Measurements from ENCODE around the gene TXNDC16.
"Not testable (repeated sequence)": the region's sequence is repeated elsewhere in the genome, so short reads cannot be mapped to it uniquely, and the experiment has no call there.

TXNDC16 gene, protein sequence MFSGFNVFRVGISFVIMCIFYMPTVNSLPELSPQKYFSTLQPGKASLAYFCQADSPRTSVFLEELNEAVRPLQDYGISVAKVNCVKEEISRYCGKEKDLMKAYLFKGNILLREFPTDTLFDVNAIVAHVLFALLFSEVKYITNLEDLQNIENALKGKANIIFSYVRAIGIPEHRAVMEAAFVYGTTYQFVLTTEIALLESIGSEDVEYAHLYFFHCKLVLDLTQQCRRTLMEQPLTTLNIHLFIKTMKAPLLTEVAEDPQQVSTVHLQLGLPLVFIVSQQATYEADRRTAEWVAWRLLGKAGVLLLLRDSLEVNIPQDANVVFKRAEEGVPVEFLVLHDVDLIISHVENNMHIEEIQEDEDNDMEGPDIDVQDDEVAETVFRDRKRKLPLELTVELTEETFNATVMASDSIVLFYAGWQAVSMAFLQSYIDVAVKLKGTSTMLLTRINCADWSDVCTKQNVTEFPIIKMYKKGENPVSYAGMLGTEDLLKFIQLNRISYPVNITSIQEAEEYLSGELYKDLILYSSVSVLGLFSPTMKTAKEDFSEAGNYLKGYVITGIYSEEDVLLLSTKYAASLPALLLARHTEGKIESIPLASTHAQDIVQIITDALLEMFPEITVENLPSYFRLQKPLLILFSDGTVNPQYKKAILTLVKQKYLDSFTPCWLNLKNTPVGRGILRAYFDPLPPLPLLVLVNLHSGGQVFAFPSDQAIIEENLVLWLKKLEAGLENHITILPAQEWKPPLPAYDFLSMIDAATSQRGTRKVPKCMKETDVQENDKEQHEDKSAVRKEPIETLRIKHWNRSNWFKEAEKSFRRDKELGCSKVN

DNA sequence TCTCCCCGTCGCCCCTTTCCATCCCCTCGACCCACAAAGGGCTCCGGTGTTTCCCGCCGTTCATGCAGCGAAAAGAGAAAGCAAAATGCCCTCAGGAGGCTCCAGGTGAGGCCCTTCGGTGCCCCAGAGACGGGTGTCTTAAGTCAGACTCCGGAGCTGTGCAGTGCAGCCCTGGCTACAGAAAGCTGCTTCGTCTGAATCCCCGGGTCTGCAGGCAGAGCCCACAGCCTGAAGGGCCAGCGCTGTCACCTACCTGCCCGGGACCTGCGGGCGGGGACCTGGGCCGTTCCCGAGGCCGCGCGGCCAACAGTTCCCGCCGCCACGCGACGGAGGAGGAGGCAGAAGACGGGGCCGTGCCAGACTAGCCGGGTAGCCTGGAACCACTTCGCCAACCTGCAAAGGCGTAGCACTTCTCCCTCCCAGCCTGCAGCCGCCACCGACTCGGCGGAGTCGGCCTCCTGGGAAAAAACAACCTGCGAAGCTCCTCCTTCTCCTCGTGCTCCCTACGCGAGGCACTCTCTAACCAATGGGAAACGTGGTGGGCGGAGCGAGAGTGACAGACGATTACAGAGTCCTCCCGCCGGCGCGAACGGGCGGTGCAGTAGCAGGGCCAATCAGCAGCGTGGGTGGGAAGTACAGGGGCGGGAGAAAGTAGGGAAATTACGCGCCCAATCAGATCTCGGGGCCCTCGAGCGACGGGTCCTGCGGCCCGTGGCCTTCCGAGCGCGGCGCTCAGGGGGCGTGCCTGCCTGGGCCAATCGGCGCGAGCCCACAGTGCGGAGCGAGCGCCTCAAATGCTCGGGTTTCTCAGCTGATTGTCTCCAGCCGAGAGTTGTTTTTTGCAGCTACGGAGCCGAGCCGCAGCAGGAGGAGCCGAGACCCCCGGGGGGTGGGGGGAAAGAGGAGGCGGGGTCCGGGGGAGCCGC is at the start of gene TXNDC16, which contains the start of gene GPR137C:
TSS of gene TXNDC16 (minus strand) at position 443 of the 926 bp plus-strand sequence. CDS start 8,948 bp downstream, outside the sequence.
TSS of gene GPR137C (plus strand) at position 774 of the 926 bp plus-strand sequence. CDS start 312 bp downstream, outside the sequence.
- DNase-seq, result peak; percentile 99

DNA sequence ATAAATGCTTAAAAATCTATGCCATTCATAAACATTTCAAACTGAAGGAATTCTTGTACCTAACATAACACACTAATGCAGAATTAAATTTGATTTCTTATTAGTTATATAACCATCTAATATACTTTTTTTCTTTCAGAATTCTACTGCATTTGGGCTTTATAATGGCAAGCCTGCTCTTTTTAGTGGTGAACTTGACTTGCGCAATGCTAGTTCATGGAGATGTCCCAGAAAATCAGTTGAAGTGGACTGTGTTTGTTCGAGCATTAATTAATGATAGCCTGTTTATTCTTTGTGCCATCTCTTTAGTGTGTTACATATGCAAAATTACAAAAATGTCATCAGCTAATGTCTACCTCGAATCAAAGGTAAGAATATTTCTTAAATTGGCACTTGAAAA is 47.7 kb upstream of the TXNDC16 start:
- DNase-seq, result no peak

DNA sequence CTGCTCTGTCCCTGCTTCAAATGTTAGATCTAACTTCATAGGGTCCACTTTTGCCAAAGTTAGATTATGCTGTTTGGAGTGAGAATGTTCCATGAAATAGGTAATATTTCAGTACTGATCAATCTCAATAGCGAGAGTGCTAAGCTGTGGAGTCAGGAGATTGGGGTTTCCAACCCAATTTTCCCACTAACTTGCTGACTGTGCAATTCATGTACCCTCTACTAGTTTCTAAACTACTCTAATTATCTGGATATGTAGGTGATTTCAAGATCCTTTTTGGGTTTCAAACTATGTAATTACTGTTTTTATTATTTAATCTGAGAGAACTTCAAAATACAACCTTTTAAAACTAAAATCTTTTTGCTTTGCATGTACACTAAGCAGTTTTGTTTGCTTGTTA is 46.3 kb upstream of the TXNDC16 start:
- DNase-seq, result no peak

DNA sequence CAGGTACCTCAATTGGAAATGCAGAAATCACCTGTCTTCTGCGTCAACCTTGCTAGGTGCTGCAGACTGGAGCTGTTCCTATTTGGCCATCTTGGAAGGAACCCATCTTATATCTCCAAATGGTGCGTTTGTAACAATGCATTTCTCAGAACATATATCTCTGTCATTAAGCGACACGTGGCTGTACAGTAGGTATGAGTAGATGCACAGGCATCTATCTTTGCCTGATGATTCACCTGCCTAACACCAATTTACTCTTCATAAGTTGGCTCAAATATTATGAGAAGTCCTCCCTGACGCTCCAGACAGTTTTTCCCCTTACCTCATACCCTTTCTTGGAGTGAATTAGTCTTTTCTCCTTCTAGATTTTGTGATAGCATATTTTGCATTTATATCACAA is 44.6 kb upstream of the TXNDC16 start:
- DNase-seq, result no peak

DNA sequence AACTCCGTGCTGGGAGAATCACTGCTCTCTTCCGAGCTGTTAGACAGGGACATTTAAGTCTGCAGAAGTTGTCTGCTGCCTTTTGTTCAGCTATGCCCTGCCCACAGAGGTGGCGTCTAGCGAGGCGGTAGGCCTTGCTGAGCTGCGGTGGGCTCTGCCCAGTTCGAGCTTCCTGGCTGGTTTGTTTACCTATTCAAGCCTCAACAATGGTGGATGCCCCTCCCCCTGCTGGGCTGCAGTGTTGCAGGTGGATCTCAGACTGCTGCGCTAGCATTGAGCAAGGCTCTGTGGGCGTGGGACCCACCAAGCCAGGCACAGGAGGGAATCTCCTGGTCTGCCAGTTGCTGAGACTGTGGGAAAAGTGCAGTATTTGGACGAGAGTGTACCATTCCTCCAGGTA is 44.0 kb upstream of the TXNDC16 start:
- no peak for DNase-seq

DNA sequence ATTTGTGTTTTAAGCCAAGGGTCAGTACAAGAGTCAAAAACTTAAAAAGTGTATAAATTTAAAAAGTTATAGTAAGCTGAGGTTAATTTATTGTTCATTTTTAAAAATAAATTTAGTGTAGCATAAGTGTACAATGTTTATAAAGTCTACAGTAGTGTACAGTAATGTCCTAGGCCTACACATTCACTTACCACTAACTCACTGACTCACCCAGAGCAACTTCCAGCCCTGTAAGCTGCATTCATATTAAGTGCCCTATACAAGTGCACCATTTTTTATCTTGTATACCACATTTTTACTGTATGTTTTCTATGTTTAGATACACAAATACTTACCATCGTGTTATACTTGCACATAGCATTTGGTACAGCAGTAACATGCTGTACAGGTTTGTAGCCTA is 38.0 kb upstream of the TXNDC16 start:
- DNase-seq, result no peak

DNA sequence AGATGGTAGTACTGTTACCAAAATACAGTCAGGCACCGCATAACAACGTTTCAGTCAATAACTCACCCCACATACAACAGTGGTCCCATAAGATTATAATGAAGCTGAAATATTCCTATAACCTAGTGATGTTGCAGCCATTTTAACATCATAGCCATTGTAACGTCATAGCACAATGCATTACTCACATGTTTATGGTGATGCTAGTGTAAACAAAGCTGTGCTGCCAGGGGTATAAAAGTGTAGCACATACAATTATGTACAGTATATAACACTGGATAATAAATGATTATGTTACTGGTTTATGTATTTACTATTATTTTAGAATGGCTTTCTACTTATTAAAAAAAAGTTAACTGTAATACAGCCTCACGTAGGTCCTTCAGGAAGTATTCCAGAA is 37.3 kb upstream of the TXNDC16 start:
- DNase-seq, result no peak

DNA sequence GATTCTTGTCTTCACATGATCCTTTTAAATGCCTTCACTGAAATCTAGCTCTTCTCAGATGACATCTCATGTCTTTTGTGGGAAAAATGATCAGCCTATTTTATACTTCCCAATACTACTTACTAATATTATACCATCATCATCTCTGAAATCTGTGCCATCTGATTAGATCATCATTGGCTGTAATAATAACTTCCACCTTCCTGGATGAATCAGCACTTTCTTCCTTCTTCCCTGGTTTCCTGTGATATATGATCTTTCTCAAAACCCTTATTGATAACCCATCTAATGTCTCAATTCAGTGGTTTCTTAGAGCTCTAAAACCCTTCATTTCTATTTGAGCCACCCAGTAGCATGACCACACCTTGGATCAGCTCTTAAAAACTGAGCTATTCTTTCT is 31.2 kb upstream of the TXNDC16 start:
- DNase-seq, result no peak

DNA sequence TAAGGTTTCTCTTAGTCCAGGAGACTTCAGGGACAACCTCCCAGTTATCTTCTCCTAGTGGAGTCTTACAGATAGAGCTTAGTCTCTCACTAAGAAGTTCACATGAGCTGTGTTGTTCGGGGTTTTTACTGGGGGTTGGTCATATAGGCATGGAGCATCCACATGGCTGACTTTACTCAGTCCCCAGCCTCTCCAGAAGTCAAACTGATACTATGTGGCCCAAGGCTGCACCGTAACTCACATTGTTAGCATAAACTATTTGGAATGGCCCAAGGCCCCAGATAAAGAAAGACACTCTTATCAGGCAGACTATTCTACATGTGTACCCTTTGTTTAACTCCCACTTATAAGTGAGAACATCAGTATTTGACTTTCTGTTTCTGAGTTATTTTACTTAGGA is 23.6 kb upstream of the TXNDC16 start:
- no peak for DNase-seq

DNA sequence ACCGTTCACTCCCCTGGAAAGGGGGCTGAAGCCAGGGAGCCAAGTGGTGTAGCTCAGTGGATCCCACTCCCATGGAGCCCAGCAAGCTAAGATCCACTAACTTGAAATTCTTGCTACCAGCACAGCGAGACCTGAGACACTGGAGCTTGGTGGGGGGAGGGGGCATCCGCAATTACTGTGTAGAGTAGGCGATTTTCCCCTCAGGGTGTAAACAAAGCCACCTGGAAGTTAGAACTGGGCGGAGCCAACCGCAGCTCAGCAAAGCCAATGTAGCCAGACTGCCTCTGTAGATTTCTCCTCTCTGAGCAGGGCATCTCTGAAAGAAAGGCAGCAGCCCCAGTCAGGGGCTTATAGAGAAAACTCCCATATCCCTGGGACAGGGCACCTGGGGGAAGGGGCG is 16.1 kb upstream of the TXNDC16 start:
- not testable (repeated sequence) for DNase-seq

DNA sequence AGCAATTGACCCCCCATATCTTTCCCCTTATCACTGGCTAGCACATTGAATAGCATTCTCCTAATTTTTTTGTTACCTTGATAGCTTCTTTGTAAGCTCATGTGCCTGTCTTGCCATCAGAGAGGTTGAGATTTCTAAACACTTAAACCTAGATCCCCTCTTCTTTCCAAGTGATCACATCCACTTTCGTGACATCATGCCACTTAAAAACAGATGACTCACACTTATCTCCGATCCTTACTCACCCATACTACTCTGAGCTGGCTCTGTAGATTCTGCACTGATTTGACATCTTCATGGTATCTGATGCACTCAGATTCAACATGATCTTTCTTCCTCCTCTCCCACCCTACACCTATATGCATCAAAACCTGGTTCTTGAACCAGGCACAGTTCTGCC is 10.8 kb upstream of the TXNDC16 start:
- DNase-seq, result no peak

DNA sequence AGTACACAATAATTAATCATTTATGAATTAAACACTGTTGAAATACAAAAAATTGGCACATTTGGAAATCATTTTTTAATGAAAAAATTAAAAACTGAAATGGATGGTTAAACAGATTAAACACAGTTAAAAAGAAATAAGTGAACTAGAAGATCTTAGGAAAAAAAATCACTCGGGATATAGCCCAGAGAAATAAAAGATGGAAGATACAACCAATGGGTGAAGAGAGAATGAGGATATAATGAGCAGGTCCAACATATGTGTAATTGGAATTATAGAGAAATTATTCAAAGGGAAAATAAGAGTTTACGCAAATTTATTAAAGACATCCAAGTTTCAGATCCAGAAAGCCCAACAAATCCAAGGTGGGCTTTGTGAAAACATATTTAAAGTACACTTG is 6.4 kb upstream of the TXNDC16 start:
- no peak for DNase-seq

DNA sequence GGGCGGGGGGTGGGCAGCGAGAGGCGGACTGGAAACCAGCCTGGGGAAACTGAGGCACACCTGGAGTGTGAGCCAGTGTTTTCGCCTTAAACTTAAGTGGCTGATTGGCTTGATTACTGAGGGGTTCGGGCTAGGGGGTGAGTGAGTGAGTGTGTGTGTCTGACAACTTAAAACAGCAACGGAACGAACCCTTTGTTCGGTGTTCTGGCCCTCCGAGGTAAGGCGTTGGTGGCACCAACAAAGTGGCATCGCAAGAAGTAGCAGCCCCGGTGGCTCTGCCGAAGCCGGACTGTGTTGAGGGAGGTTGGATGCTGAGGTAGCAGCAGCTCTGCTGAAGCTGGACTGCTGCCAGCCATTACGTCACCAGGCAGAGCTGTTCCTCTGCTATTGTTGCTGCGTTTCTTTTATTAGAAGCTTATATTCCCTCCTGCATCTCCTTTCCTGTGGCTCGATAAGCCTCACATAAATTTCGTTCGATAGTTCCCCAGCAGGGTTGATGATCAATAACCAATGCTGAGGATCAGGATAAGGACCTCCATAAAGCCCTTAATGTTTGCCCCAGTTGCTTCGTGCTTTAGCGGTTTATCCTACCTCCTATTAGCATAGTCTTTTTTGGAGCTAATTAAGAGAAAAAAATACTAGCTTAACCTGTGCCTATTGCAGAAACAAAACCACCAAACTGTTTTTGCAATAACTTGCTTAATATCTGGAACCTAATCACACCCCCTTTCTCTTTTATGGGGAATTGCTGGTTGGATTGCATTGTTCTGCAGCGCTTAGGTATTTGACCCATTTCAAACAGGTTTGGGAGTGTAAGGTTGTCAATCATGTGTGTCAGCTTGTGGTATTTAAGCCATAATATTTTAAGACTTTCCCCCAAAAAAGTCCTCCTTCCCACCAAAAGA is 1.6 kb upstream of the TXNDC16 start:
- DNase-seq, result peak; percentile 73

DNA sequence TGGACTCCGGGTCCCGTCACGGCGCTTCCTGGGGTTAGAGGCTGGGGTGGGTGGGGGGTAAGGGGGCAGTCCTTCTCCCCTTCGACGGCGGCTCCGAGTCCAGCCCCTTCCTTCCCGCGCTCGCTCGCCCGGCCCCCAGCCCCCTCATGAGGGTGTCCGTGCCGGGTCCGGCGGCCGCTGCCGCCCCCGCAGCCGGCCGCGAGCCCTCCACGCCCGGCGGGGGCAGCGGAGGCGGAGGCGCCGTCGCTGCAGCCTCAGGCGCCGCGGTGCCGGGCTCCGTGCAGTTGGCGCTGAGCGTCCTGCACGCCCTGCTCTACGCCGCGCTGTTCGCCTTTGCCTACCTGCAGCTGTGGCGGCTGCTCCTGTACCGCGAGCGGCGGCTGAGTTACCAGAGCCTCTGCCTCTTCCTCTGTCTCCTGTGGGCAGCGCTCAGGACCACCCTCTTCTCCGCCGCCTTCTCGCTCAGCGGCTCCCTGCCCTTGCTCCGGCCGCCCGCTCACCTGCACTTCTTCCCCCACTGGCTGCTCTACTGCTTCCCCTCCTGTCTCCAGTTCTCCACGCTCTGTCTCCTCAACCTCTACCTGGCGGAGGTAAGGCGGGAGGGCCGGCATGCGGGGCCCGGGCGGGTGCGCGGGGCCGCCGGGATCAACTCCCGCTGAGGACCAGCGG is 831 bp upstream of the TXNDC16 start:
- DNase-seq, result peak; percentile 21

DNA sequence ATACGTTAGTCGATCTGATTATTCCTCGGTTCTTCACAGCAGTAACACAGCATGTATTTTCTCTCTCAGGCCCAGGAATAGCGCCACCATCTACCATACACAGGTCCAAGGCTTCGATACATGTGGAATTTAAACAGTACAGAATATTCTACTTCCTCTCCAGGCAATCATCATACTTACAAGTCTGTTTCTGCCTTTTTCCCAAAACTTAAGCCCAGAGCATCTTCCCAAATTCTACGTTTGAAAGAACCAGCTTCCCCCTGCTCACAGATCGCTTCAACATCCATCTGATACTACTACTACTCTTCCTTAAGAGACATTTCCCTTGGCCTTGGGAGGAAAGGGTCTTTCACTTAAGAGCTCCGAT is 626 bp downstream of the TXNDC16 start:
- no peak for DNase-seq

DNA sequence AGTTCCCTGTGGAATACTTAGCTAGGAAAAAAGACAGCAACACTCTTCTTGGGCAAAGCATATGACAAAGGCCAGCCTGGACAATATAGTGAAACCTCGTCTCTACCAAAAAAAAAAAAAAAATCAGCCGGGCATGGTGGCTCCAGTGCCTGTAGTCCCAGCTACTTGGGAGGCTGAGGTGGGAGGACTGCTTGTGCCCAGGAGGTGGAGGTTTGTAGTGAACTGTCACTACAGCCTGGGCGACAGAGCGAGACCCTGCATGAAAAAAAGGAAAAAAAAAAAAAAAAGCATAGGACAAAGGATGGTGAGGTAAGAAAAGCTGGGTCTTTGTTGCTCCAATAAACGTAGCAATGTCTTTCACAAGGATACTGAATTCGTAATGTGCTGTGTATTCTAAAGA is 1.1 kb downstream of the TXNDC16 start:
- DNase-seq, result no peak

DNA sequence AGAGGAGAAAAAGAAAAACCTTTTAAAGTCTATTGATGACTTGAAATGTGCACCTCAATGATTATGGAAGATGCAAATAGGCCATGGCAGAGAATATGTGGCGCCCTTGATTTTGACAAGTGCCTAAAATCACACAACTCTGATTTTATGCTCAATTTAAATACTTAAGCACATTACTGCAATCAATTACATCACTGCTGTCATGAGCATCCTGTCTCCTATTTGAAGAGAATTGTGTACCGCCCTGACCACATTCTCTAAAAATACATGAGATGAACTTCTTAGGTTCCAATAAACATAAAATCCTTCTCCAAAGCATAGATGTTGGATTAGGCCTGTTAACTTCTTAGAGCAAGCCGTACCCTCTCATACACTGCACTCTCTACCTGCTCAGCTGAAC is 1.6 kb downstream of the TXNDC16 start:
- no peak for DNase-seq

DNA sequence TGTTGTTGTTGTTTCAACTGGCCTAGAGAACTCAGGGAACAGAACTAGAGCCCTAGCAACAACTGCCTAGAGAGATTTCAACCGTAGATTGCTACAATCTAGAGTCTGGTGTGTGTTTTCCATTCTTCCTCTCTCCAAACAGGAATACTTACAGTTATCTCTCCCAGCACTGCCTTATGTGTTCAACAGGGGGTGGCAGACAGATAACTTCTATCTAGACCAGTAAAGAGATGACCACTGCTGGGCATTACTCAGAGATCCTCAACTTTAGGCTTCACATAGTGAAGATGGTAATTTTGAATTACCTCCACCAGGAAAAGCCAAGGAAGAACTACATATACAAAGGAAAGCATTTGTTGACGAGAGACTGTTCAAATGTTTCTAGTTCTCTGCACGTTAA is 4.8 kb downstream of the TXNDC16 start:
- DNase-seq, result no peak

DNA sequence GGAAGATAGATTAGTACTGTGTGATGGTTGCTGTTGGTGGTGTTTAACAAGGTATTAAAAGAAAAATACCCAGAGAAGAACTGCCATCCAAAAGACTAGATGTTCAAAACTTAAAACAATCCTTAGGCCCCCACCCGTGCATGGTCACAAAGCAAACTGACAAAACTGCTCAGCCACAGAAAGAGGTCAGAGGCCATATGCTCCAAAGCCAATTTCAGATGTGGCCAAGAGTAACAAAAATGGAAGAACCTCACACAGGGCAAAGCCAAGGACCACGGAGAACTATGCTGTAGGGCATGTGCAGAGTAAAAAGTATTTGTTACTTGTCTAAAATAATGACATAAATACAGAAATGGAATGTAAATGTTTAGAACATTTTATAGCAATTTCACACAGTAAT is 5.3 kb downstream of the TXNDC16 start:
- no peak for DNase-seq

DNA sequence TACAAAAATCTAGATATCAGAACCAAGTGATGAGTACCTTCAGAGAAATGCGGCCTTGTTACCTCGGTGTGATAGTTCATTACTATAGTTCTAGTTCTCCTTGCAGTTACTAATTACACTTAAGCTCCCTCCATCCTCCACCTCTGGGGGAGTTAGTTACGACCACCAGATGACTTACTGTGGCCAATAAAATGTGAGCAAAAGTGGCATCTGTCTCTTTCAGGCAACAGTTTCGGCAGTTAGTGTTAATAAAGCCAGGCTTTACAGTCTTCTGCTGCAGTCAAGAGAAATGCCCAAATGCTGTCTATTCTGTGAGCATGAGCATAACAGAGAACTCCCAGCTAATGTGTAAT is 6.0 kb downstream of the TXNDC16 start:
- no peak for DNase-seq

DNA sequence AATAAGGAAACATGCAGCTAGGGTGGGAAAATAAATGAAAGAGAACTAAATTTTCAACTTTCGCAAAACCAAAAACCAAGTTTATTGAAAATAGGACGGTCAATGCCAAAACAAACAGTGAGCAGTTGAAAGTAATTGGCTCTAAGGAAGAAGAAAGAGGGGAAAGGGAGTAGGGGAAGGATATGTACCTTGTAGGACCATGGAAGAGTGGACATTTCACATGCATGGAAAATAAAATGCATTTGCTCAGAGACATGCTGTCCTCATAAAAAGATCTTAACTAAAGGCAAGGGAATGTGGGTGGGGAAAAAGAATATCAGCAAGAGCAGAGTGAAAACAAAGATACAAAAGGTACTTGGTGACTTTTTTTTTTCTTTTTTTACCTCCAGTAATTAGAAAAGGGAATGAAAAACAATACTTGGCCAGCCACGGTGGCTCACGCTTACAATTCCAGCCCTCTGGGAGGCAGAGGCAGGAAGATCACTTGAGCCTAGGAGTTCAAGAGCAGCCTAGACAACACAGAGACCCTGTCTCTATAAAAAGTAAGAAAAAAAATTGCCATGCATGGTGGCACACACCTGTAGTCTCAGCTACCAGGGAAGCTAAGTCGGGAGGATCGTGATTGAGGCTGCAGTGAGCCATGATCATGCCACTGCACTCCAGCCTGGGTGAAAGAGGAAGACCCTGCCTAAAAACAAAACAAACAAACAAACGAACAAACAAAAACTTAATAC is 6.6 kb downstream of the TXNDC16 start:
- no peak for DNase-seq
